T-helper 9 cell (primary cell): ENCODE results near the gene LDB3.

Experiments used
- DNase-seq: peaks from one replicate; pipeline ENCODE4 v3.0.0-alpha.2; 2020

Gene LDB3

GRCh38 chr10:86665218-86665607 is 3.1 kb upstream of the LDB3 start:
- no peak for DNase-seq

GRCh38 chr10:86665868-86666267 is 2.4 kb upstream of the LDB3 start:
- no peak for DNase-seq

GRCh38 chr10:86666538-86666937 is 1.8 kb upstream of the LDB3 start:
- no peak for DNase-seq

- no peak for DNase-seq
Observed at GRCh38 chr10:86667421-86668181, 710 bp upstream of the LDB3 start.

- no peak for DNase-seq
Observed at GRCh38 chr10:86670290-86670811, 2.0 kb downstream of the LDB3 start.

GRCh38 chr10:86670876-86671275 is 2.6 kb downstream of the LDB3 start:
- DNase-seq: no peak

- DNase-seq: no peak
Observed at GRCh38 chr10:86671419-86671818, 3.1 kb downstream of the LDB3 start.

GRCh38 chr10:86671985-86672710 is 3.8 kb downstream of the LDB3 start:
- no peak for DNase-seq

GRCh38 chr10:86673216-86673826 is 5.0 kb downstream of the LDB3 start:
- no peak for DNase-seq

- DNase-seq: no peak
Observed at GRCh38 chr10:86673827-86674581, 5.7 kb downstream of the LDB3 start.

GRCh38 chr10:86674912-86675311 is 6.6 kb downstream of the LDB3 start:
- no peak for DNase-seq

GRCh38 chr10:86677374-86677773 is 9.1 kb downstream of the LDB3 start:
- DNase-seq: no peak

- no peak for DNase-seq
Observed at GRCh38 chr10:86678999-86679792, 10.9 kb downstream of the LDB3 start.

GRCh38 chr10:86681047-86681446 is 12.7 kb downstream of the LDB3 start:
- DNase-seq: no peak

GRCh38 chr10:86681722-86682386 is 13.5 kb downstream of the LDB3 start:
- no peak for DNase-seq

- no peak for DNase-seq
Observed at GRCh38 chr10:86682675-86683074, 14.4 kb downstream of the LDB3 start.

- DNase-seq: no peak
Observed at GRCh38 chr10:86684331-86685097, 16.2 kb downstream of the LDB3 start.

- no peak for DNase-seq
Observed at GRCh38 chr10:86685416-86685815, 17.1 kb downstream of the LDB3 start.

GRCh38 chr10:86685893-86686632 is 17.8 kb downstream of the LDB3 start:
- no peak for DNase-seq

- no peak for DNase-seq
Observed at GRCh38 chr10:86686972-86687371, 18.7 kb downstream of the LDB3 start.
